Measurements from ENCODE around the gene MAPKAPK2.

Gene MAPKAPK2

GRCh38 chr1:206693029-206693428, 8.3 kb downstream of the MAPKAPK2 start (continued):
- TF ChIP-seq TSHZ1 (tag by site-specific recombination; IDR thresholded peaks at IDR 0.05; ENCODE audit: borderline replicate concordance) = no peak
- no peak for TF ChIP-seq ZNF114 (tag by site-specific recombination; IDR thresholded peaks at IDR 0.05)
- TF ChIP-seq ZNF132 (tag by site-specific recombination; IDR thresholded peaks at IDR 0.05; ENCODE audit: borderline replicate concordance) = no peak

- Histone ChIP-seq H3K36me3 (ENCODE audit: control insufficient read depth in 2 of 2, insufficient read depth in 1 of 2, low read length in 2 of 2) (peaks cover 0 to 9% of the 10 kb centered on the region in 2 experiments; a peak in 1 of 3 replicates), H3K9me3 (ENCODE audit: control insufficient read depth, insufficient read depth, low read depth, low read length) (no peaks in the 10 kb centered on the region), H3K27ac (ENCODE audit: extremely low read depth, low read depth, low read length) (no peak overlapping the region), H3K4me1 (ENCODE audit: control insufficient read depth, insufficient read depth, low read length) (no peaks in the 10 kb centered on the region; the same call in 1 of the 2 replicates), H3K4me3 (ENCODE audit: low read depth, low read length) (no peak overlapping the region)
- TF ChIP-seq ZEB2 (tag by site-specific recombination; IDR thresholded peaks at IDR 0.05) = no peak
- TF ChIP-seq ZNF266 (tag by site-specific recombination; IDR thresholded peaks at IDR 0.05; ENCODE audit: low read depth) = no peak
- TF ChIP-seq KLF17 (tag by site-specific recombination; IDR thresholded peaks at IDR 0.05) = no peak
- no peak for TF ChIP-seq ZNF677 (tag by site-specific recombination; IDR thresholded peaks at IDR 0.05)
- no peak for TF ChIP-seq ZNF654 (tag by site-specific recombination; IDR thresholded peaks at IDR 0.05; ENCODE audit: low read depth)
- TF ChIP-seq ZNF426 (tag by site-specific recombination; IDR thresholded peaks at IDR 0.05) = no peak
- TF ChIP-seq ZNF174 (tag by site-specific recombination; IDR thresholded peaks at IDR 0.05) = no peak
- TF ChIP-seq WT1 (tag by site-specific recombination; IDR thresholded peaks at IDR 0.05) = no peak
- no peak for TF ChIP-seq ZNF274 (IDR thresholded peaks at IDR 0.05; ENCODE audit: low read length)
- no peak for TF ChIP-seq ZNF274 (tag by site-specific recombination; IDR thresholded peaks at IDR 0.05; ENCODE audit: borderline replicate concordance)
- no peak for TF ChIP-seq HOXD13 (CRISPR knock-in tag; IDR thresholded peaks at IDR 0.05; ENCODE audit: borderline replicate concordance)
- no peak for TF ChIP-seq ZNF792 (tag by site-specific recombination; IDR thresholded peaks at IDR 0.05)
- no peak for TF ChIP-seq ZBTB17 (tag by site-specific recombination; IDR thresholded peaks at IDR 0.05)
- no peak for TF ChIP-seq ZNF248 (tag by site-specific recombination; IDR thresholded peaks at IDR 0.05)
- no peak for TF ChIP-seq SCRT1 (tag by site-specific recombination; IDR thresholded peaks at IDR 0.05; ENCODE audit: borderline replicate concordance)
- no peak for TF ChIP-seq ZIC2 (tag by site-specific recombination; IDR thresholded peaks at IDR 0.05)
- TF ChIP-seq EGR2 (tag by site-specific recombination; IDR thresholded peaks at IDR 0.05; ENCODE audit: low read depth) = no peak
- CTCF ChIA-PET = interaction anchor here (0.6 to 6.5 kb wide), 5 partner anchors 29 to 723 kb away, joined by 3 to 32 read pairs (median 4); partner anchors contain the start of gene IL20
- POLR2A ChIA-PET = interaction anchor here (0.9 kb wide), 1 partner anchor 24 kb away, joined by 3 read pairs; no protein-coding TSS in a partner anchor
Observed at GRCh38 chr1:206693592-206693991, 8.9 kb downstream of the MAPKAPK2 start.

Data from HEK293 (cell line).